Stimulated activated CD4-positive, alpha-beta T cell treated with anti-CD3 and anti-CD28 coated beads, TNF-alpha, amount 100 ng/mL, for 24 hours (primary cell): ENCODE results near the gene OR2H2.
A peak's percentile ranks its signal among the peaks of the same experiment; 100 is the strongest.

Source experiments
- DNase-seq, 3 experiments: peaks; one replicate each; pipeline ENCODE4 v3.0.0-alpha.2; 2020; ENCODE audit warnings: low read depth in 3 of 3

OR2H2 gene

GRCh38 chr6:29591677-29592076 lies 6.8 kb downstream of the OR2H2 start:
- DNase-seq: no peak

- DNase-seq: no peak
Observed at GRCh38 chr6:29593199-29593855, 8.4 kb downstream of the OR2H2 start.

DNA sequence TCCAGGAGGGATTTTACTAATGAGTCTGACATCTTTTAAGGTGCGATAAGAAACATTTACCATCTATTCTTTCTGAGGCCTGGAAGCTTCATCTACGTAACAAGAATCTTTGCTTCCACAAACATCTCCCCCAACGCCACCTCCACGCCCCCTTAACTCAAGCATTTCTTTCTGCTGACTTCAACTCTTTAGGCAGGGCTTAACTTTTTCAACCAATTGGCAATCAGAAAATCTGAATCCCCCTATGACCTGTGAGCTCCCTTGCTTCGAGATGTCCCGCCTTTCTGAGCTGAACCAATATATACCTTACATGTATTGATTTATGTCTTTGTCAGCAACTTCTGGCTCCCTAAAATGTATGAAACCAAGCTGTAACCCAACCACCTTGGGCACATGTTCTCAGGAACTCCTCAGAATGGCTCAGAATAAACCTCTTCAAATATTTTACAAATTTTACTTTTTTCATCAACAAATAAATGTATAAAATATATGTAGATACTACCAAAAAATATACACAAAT lies 11.5 kb downstream of the OR2H2 start:
- no peak for DNase-seq

DNA sequence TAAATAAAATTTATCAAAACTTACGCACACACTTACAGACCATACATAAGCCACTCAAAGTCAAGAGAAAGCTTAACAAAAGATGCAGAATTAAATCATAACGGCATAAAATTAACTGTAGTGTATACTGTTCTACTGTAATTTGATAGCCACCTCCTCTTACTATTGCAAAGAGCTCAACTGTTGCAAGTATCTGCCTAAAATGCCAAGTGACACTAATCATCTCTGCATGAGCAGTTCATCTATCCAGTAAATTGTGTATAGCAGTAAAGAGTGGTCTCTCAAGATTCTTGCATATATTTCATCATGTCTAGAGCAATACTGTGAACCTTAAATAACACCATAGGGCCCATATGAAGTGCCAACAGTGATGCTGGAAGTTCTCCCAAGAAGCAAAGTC lies 12.3 kb downstream of the OR2H2 start:
- DNase-seq: no peak

GRCh38 chr6:29598172-29598747 lies 13.3 kb downstream of the OR2H2 start:
- DNase-seq: no peak

DNA sequence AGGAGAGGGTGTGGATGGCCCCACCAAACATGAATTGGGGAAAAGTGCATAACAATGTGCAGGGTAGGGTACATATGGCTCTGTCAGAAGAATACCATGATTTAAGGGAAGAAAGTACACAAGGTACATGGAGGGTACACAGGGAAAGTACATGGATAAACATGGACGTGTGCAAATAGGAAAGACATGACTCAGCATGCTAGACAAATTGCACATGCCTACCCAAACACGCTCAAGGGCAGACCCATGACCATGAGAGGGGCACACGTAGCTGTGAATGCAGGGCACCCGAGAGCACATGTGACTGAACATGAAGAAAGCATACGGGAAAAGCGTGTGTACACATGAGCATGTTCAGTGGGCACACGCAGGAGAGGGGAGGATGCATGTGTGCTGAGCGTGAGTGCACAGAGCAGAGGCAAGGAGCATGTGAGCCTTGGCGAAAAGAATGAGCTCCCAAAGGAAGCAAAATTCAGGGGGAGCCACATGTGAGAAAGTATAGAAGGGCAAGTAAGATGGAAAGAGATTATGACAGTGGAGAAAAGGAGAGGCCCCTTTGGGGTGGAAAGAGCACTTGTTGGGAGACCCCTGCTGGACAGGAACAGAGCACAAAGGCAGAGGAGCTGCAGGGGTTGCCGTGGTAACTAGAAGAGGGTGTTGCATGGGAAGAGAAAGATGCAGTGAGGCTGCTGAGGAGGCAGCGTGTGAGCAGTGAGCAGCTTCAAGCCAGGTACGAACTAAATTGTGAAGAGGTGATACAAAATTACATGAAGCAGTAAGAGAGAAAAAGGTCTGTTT lies 17.8 kb downstream of the OR2H2 start:
- DNase-seq: no peak

GRCh38 chr6:29603456-29603855 lies 18.5 kb downstream of the OR2H2 start:
- DNase-seq: no peak

DNA sequence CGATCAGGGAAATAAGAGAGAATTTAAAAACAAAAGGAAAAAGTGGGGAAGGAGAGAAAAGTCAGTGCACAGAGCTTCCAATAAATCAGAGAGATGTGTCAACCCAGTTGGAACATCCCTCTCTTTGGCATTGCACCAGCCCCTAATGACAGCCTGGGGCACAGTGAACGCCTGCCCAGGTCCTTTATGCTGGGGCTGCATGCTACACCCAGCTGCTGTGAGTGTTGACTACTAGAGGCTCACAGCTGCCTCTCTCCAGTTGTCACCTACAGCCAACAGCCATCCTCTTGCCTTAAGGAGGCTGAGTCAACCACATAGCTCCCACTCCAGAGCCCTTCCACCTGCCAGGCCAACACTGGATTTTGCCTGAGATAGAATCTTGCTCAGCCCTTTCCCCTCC lies 19.0 kb downstream of the OR2H2 start:
- DNase-seq: no peak

DNA sequence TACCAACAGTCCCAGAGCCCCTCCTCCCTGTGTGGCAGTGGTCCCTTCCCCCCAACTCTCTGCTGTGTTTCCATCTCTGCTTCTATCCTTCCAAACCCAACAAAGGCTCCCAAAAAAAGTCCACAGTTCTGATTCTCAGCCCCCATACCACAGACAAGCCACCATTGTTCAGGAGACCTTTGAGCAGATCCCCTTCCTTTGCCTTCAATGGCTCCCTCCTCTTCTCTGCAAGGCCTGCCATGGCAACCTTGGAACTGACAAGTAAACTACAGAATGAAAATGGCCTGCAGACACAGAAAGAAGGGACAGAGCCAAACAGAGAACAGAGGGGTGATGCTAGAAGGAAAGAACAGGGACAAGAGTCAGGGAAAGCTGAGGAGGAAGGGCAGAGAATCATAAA lies 23.2 kb downstream of the OR2H2 start:
- no peak for DNase-seq

- DNase-seq: no peak
Observed at GRCh38 chr6:29610540-29610939, 25.6 kb downstream of the OR2H2 start.

DNA sequence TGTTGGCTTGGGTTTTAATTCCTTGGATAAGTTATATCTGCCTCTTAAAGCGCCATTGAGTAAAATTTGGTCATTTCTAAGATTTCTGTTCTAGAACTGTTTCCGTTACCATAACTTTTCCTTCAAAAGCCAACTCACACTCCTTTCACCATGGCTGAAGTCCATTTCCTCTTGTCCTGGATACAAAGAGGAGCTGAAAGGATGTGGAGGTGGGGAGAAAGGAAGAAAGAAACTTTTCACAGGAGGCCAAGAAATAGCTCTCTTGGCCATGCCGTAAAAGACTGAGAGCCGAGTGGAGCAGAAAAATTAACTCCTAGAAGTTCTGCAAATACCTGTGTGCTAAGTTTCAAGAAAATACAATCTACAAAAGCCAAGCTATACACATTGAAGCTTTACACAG lies 26.5 kb downstream of the OR2H2 start:
- no peak for DNase-seq

DNA sequence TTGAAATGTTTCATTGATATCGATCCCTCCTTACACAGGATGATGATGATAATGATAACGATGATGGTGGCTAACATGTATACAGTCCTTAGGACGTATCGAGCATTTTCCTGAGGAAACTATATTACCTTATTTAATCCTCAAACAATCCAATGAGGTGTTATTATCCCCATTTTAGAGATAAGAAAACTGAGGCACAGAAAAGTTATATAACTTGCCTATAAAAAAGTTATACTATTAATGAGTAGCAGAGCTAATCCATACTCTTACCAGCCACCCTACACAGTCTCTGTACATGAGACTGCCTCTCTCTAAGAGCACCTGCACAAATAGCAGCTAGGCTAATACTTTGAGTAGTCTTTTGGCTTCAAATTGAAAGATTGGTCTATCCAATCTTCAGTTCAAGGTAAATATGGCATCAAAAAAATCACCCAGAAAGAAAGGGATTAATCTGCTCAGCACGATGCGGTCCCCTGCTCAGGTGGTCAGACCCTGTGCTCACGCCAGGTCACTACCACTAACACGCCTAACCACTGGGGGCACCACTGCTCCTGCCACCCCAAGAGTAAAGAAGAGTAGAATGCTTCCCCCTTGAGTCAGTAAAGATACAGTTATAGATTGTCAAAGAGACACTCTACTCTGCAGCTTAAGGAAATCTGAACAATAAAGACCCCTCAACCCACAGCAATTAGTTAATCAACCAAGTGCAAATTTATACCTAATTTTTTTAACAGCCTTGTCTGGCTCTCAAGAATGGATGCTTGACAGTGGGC lies 33.0 kb downstream of the OR2H2 start:
- no peak for DNase-seq

- DNase-seq: no peak
Observed at GRCh38 chr6:29619578-29620160, 34.7 kb downstream of the OR2H2 start.

- DNase-seq: no peak
Observed at GRCh38 chr6:29620630-29621029, 35.7 kb downstream of the OR2H2 start.

DNA sequence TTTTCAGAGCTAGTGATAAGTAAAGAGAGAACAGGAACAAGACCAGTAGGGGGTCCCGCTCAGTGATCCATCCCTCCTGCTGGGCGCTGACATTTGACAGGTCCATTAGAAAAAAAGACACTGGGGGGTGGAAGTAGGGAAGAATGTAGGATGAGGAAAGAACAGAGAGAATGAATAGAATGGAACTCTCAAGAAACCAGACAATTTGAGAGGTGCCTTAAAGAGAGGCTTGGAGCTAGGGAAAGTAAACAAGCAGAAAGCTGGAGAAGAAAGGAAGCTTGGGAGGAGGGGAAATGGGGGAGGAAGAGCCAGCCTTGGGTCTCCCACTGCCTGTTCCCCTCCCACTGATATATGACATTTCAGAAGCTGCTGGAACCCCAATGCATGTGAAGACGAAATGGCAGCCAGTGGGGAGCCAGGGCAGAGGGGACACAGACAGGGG lies 39.6 kb downstream of the OR2H2 start:
- DNase-seq: no peak

- no peak for DNase-seq
Observed at GRCh38 chr6:29625337-29625930, 40.5 kb downstream of the OR2H2 start.

DNA sequence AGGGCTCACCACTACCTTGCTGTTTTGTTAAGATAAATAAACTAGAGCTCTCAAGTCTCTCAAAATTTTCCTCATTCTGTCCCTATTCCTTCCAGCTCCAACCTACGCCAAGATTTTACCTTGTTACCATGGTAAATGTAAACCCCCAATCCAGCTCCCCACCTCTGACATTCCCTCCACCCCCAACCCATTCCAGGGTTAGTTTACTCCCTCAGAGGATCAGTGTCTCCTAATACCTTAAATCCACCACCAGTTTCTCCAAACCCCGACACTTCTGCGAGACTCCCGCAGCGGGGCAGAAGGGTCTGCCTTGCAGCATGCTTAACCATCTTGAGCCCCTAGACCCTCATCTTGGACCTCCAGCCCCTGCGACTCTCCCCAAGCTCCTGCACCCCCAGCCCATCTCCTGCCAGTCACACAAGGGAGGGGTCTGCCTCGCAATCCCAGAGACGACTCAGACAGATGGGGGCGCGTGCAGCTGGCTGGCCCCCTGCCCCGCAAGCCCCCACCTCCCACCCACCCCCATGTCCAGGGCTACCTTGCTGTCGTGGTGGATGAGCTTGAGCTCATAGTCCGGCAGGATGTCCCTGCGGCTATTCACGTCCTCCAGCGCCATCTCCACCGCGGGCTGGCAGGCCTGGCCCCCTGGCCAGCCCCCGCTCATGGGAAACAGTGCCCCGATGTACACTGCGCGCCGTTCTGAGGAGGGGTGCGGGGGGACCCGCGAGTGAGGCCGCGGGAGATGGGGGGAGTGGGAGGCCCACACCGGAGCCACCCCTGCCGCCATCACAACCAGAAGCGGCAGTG lies 42.2 kb downstream of the OR2H2 start:
- DNase-seq: no peak

DNA sequence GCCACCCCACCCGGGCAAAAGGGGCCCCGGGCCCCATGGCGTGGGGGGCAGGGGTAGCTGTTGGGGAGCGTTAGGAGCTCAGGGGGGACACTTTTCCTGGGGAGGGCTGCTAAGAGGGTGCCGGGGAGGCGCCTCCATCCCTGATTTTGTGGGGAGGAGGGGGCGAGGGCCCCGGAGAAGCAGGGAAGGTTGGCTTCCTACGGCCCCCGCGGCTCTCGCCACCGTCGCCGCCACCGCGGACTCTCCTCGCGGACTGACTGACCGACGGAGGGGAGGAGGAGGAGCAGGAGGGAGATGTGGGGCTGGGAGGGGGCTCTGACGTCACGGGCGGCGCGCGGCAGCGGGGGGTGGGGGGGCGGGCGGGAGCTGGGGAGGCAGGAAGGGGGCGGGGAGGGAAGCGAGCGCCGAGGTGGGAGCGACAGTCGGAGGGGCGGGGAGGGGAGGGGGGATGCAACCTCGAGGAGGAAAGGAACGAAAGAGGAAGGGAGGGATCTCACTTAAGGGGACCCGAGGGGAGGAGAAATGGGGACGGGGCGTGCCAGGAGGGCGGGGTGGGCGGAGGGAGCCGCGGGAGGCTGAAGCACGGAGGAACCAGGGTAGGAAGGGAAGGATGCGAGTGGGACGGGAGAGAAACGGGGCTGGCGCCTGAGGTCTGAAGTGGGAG lies 43.0 kb downstream of the OR2H2 start:
- peak in 2 of 3 experiments; percentile 29 to 58 for DNase-seq

DNA sequence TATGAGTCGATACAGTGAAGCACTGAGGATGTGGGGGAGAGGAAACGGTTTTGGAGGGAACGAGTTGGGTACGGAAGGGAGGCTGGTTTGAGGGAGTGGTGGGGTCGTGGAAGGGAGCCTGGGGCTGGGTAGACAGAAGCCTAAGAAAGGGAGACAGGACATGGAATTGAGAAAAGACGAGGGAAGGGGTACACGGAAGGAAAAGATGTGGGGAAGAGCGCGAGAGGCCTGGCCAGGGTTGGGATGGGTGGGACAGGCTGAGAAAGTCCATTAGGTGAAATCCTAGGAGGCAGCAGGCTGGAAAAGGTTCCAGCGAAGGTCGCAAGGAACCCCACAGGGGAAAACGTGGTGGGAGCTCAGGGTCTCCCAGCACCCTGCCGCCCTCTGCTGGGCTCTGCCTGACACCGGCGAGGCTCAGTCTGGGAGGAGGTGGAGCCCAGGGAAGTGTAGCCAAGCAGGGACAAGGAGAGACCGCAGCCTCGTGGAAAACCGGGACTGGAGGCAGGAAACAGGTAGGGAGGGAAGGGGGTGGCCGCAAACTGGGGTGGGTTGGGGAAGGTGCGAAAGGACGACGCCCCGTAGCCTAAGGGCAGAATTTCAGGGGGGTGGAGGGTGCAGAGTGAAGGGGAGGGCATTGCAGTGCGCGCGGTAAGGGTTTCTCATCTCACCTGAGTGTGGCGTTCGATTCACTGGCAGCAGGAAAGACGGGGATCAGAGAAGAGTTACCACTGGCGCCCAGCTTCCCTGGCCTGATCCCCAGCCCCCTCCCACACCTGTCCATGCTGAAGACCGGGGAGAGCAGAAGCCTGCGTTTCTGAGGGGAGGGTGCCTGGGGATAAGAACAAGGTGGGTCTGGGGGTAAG lies 43.7 kb downstream of the OR2H2 start:
- peak; percentile 28 to 62 (median 45) for DNase-seq
